OCI-LY1 (cell line): Measurements from ENCODE around the gene GSG1L.

ENCODE experiments used
- EZH2 ChIP-seq: fragments of 200-600 bp; sonication (generic), shearing (Covaris generic); IDR thresholded peaks from 2 replicates; pipeline ENCODE4 v1.8.0; 2017; ENCODE audit warnings: borderline replicate concordance, mixed run types, mild to moderate bottlenecking, antibody characterized with exemption, low read length, moderate library complexity, mixed read lengths
- TF ChIP-seq, protein P1 (sequence below): fragments of 200-600 bp; sonication (generic), shearing (Covaris generic); IDR thresholded peaks from 2 replicates; pipeline ENCODE4 v1.5.1; 2017; ENCODE audit warnings: mild to moderate bottlenecking, antibody characterized with exemption, low read length, moderate library complexity, mixed read lengths

DNA sequence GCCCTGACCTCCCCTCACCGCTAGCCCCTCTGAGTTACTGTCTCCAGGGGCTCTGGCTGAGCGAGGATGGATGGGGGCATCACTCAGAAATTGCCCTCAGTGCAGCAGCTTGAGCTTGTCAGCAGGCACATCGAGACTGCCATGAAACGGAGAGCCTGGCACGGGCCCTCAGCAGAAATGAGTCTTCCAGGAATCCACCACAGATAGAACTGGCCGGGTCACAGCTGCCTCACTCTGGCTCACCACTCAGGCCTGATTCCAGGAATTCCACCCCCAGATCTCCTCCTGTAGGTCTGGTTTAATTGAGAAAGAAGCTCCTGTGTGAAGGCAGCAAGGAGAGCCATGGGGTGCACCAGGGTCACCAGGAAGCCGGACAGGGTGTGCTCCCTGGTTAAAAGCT lies 85.5 kb downstream of the GSG1L start:
- TF ChIP-seq, protein P1, sequence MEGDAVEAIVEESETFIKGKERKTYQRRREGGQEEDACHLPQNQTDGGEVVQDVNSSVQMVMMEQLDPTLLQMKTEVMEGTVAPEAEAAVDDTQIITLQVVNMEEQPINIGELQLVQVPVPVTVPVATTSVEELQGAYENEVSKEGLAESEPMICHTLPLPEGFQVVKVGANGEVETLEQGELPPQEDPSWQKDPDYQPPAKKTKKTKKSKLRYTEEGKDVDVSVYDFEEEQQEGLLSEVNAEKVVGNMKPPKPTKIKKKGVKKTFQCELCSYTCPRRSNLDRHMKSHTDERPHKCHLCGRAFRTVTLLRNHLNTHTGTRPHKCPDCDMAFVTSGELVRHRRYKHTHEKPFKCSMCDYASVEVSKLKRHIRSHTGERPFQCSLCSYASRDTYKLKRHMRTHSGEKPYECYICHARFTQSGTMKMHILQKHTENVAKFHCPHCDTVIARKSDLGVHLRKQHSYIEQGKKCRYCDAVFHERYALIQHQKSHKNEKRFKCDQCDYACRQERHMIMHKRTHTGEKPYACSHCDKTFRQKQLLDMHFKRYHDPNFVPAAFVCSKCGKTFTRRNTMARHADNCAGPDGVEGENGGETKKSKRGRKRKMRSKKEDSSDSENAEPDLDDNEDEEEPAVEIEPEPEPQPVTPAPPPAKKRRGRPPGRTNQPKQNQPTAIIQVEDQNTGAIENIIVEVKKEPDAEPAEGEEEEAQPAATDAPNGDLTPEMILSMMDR: no peak
- TF ChIP-seq EZH2: no peak
